Measurements from ENCODE around the gene FALEC.

DNA sequence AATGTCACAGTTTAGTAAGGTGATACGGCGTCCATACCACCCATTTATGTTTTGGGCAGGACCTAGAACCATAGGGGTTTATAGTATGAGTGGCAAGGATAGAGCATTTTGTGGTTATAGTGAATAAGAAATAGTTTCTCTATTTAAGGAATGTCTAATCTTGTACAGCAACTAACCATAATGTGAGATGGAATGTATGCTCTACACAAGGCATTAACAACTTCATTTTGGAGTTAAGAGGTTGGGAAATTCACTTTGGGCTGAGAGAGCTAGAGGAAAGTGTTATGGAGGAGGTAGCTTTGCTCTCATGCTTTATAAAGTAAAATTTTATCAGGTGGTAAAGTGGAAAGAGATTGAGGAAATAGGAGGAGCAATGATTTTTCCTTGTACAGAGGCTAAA, 66.8 kb downstream of the FALEC start:
- TF ChIP-seq, protein P1, sequence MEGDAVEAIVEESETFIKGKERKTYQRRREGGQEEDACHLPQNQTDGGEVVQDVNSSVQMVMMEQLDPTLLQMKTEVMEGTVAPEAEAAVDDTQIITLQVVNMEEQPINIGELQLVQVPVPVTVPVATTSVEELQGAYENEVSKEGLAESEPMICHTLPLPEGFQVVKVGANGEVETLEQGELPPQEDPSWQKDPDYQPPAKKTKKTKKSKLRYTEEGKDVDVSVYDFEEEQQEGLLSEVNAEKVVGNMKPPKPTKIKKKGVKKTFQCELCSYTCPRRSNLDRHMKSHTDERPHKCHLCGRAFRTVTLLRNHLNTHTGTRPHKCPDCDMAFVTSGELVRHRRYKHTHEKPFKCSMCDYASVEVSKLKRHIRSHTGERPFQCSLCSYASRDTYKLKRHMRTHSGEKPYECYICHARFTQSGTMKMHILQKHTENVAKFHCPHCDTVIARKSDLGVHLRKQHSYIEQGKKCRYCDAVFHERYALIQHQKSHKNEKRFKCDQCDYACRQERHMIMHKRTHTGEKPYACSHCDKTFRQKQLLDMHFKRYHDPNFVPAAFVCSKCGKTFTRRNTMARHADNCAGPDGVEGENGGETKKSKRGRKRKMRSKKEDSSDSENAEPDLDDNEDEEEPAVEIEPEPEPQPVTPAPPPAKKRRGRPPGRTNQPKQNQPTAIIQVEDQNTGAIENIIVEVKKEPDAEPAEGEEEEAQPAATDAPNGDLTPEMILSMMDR (IDR thresholded peaks at IDR 0.05 in 8 of 11, conservative IDR thresholded peaks at IDR 0.05 in 3 of 11), result no peak
- no peak for TF ChIP-seq POLR2AphosphoS5 (IDR thresholded peaks at IDR 0.05)
- no peak for TF ChIP-seq POLR2A (IDR thresholded peaks at IDR 0.05)
